Mammary epithelial cell (primary cell): ENCODE data around the gene RAE1.

Experiments
- EZH2 ChIP-seq: IDR thresholded peaks from 2 replicates; pipeline ENCODE4 v1.6.1; 2012; ENCODE audit warnings: low read length, inconsistent platforms, borderline replicate concordance
- TF ChIP-seq, protein P1 (sequence below), 2 donors: IDR thresholded peaks in 1 of 2; conservative IDR thresholded peaks in 1 of 2; 2 replicates each; pipeline ENCODE4 v1.5.1; 2011 to 2012; ENCODE audit warnings: inconsistent platforms in 2 of 2, low read length in 2 of 2, mild to moderate bottlenecking in 2 of 2, control low read depth in 1 of 2, low read depth in 1 of 2; ENCODE audit not compliant: insufficient read depth in 1 of 2; ENCODE audit errors: extremely low read depth in 1 of 2

DNA sequence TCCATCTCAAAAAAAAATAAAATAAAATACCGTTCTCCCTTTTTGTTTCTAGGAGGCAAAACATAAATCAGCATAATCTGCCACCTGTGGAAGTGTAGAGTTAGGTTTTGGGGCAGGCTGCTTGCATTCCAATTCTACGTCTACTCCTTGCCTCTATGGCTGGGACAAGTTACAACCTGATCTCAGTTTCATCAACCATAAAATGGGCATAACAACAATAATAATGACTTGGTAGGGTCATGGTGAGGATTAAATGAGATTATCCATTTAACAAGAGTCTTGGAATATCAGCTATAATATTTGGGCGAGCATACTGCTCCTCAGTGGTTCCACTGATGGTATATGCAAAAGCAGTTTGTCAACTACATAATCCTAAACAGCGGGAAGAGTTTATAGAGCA lies 3.7 kb upstream of the RAE1 start:
- no peak for TF ChIP-seq EZH2
- TF ChIP-seq, protein P1, sequence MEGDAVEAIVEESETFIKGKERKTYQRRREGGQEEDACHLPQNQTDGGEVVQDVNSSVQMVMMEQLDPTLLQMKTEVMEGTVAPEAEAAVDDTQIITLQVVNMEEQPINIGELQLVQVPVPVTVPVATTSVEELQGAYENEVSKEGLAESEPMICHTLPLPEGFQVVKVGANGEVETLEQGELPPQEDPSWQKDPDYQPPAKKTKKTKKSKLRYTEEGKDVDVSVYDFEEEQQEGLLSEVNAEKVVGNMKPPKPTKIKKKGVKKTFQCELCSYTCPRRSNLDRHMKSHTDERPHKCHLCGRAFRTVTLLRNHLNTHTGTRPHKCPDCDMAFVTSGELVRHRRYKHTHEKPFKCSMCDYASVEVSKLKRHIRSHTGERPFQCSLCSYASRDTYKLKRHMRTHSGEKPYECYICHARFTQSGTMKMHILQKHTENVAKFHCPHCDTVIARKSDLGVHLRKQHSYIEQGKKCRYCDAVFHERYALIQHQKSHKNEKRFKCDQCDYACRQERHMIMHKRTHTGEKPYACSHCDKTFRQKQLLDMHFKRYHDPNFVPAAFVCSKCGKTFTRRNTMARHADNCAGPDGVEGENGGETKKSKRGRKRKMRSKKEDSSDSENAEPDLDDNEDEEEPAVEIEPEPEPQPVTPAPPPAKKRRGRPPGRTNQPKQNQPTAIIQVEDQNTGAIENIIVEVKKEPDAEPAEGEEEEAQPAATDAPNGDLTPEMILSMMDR (conservative IDR thresholded peaks at IDR 0.05 in 1 of 2, IDR thresholded peaks at IDR 0.05 in 1 of 2; ENCODE audit: extremely low read depth in 1 of 2, insufficient read depth in 1 of 2, low read depth in 1 of 2, low read length in 2 of 2): no peak
